Calu3 (cell line): ENCODE results near the gene DPYD. TPM values are rescaled to one million over a fixed set of nuclear protein-coding genes. Genes with fewer than 3 reads are reported as not detected.

ENCODE experiments used
- BruUV-seq: library from RNA; stranded (reverse); fragments of 400-500 nt; replicated peaks from 2 replicates; lab custom pipeline; 2021; lab: Mats Ljungman, UMichigan
- CTCF ChIA-PET: fragments of 300-600 bp; sonication (Branson Sonifier 250); formaldehyde crosslinking; loops from one replicate; lab custom pipeline; 2022; ENCODE audit warnings: antibody characterized with exemption; lab: Charles Lee
- DNase-seq: peaks from one replicate; pipeline ENCODE4 v3.0.0; 2022
- H3K27ac Mint-ChIP-seq: one replicate; pipeline ENCODE4 v1.8.0; 2022; ENCODE audit warnings: mixed read lengths; ENCODE audit not compliant: unreplicated experiment
- H3K27me3 Mint-ChIP-seq: one replicate; pipeline ENCODE4 v1.8.0; 2022; ENCODE audit warnings: mixed read lengths; ENCODE audit not compliant: unreplicated experiment
- H3K36me3 Mint-ChIP-seq: one replicate; pipeline ENCODE4 v1.8.0; 2022; ENCODE audit warnings: mild to moderate bottlenecking, moderate library complexity, mixed read lengths; ENCODE audit not compliant: insufficient read depth, unreplicated experiment
- H3K4me1 Mint-ChIP-seq: one replicate; pipeline ENCODE4 v1.8.0; 2022; ENCODE audit warnings: mild to moderate bottlenecking, low read depth, mixed read lengths; ENCODE audit not compliant: unreplicated experiment
- H3K4me3 Mint-ChIP-seq: one replicate; pipeline ENCODE4 v1.8.0; 2022; ENCODE audit warnings: mild to moderate bottlenecking, low read depth, moderate library complexity, mixed read lengths; ENCODE audit not compliant: unreplicated experiment
- H3K9me3 Mint-ChIP-seq: one replicate; pipeline ENCODE4 v1.8.0; 2022; ENCODE audit warnings: low read depth, mixed read lengths; ENCODE audit not compliant: unreplicated experiment
- CTCF ChIP-seq: fragments of 200-600 bp; IDR thresholded peaks from one replicate; pipeline ENCODE4 v1.8.0; 2022; ENCODE audit warnings: antibody characterized with exemption; ENCODE audit not compliant: unreplicated experiment
- intact Hi-C: fragments of 100-400 bp; cut with micrococcal nuclease; formaldehyde crosslinking; loops from one replicate; pipeline ENCODE4 v1.10.0; 2022; ENCODE audit not compliant: unreplicated experiment
- total RNA-seq: library from RNA; stranded (reverse); gene quantifications from 2 replicates; pipeline ENCODE4 v1.2.3, GENCODE V29; 2022

Gene DPYD
- total RNA-seq, 1 experiment from 2014 or later = 15.6 TPM

GRCh38 chr1:97929874-97930851 is 9.3 kb upstream of the DPYD start:
- H3K27ac Mint-ChIP-seq = no peak overlapping the region
- intact Hi-C loops = no loop called here
- CTCF ChIA-PET = interaction anchor here (0.5 kb wide), 1 partner anchor 531 kb away, joined by 7 read pairs; no protein-coding TSS in a partner anchor
- H3K36me3 Mint-ChIP-seq = no peaks in the 10 kb centered on the region
- no TSS peak for BruUV-seq
- no peak overlapping the region for H3K4me3 Mint-ChIP-seq
- no peak for TF ChIP-seq CTCF
- H3K27me3 Mint-ChIP-seq = no peaks in the 10 kb centered on the region
- peak; percentile 4 for DNase-seq
- H3K9me3 Mint-ChIP-seq = no peaks in the 10 kb centered on the region
- H3K4me1 Mint-ChIP-seq = peaks cover 19% of the 10 kb centered on the region

- H3K27ac Mint-ChIP-seq = no peak overlapping the region
- BruUV-seq = no TSS peak
- H3K9me3 Mint-ChIP-seq = no peaks in the 10 kb centered on the region
- H3K27me3 Mint-ChIP-seq = no peaks in the 10 kb centered on the region
- no peak for TF ChIP-seq CTCF
- DNase-seq = no peak
- H3K36me3 Mint-ChIP-seq = peaks cover 3% of the 10 kb centered on the region
- H3K4me1 Mint-ChIP-seq = peaks cover 28% of the 10 kb centered on the region
- intact Hi-C loops = no loop called here
- H3K4me3 Mint-ChIP-seq = no peak overlapping the region
- CTCF ChIA-PET = no interaction called here
Measured at GRCh38 chr1:97926017-97926708, 5.3 kb upstream of the DPYD start.

- CTCF ChIA-PET = no interaction called here
- intact Hi-C loops = no loop called here
- no peak overlapping the region for H3K4me3 Mint-ChIP-seq
- no TSS peak for BruUV-seq
- no peak overlapping the region for H3K27ac Mint-ChIP-seq
- no peaks in the 10 kb centered on the region for H3K27me3 Mint-ChIP-seq
- H3K9me3 Mint-ChIP-seq = no peaks in the 10 kb centered on the region
- no peak for DNase-seq
- no peak for TF ChIP-seq CTCF
- peaks cover 28% of the 10 kb centered on the region for H3K4me1 Mint-ChIP-seq
- peaks cover 13% of the 10 kb centered on the region for H3K36me3 Mint-ChIP-seq
Measured at GRCh38 chr1:97925151-97925550, 4.3 kb upstream of the DPYD start.

GRCh38 chr1:97923811-97924210 is 3.0 kb upstream of the DPYD start:
- no TSS peak for BruUV-seq
- Mint-ChIP-seq H3K27me3 (no peaks in the 10 kb centered on the region), H3K36me3 (peaks cover 24% of the 10 kb centered on the region), H3K4me1 (peaks cover 22% of the 10 kb centered on the region), H3K4me3 (no peak overlapping the region), H3K27ac (no peak overlapping the region), H3K9me3 (no peaks in the 10 kb centered on the region)
- intact Hi-C loops = no loop called here
- no peak for TF ChIP-seq CTCF
- CTCF ChIA-PET = no interaction called here
- no peak for DNase-seq
